Astrocyte (in vitro differentiated cells and primary cell): ENCODE results near the gene DIAPH1. TPM values are rescaled to one million over a fixed set of nuclear protein-coding genes. Genes with fewer than 3 reads are reported as not detected.

Experiments
- DNase-seq: peaks from one replicate; pipeline ENCODE4 v3.0.0-alpha.2; 2010; ENCODE audit warnings: low read depth
- FAIRE-seq: peaks from 2 replicates; lab custom pipeline; 2011; peaks lifted over from hg19 to GRCh38; lab: Jason Lieb, UNC
- H2AFZ ChIP-seq: 2 replicates; pipeline ENCODE4 v1.6.0; 2012; ENCODE audit warnings: low read depth, low read length, inconsistent platforms
- H3K27ac ChIP-seq: 2 replicates; pipeline ENCODE4 v1.5.1; 2011; ENCODE audit warnings: low read depth, low read length, inconsistent platforms
- H3K27me3 ChIP-seq: 2 replicates; pipeline ENCODE4 v1.6.0; 2011; ENCODE audit warnings: low read length, inconsistent platforms; ENCODE audit not compliant: insufficient read depth
- H3K36me3 ChIP-seq: 2 replicates; pipeline ENCODE4 v1.5.1; 2011; ENCODE audit warnings: low read length, inconsistent platforms; ENCODE audit not compliant: insufficient read depth
- H3K4me1 ChIP-seq: 2 replicates; pipeline ENCODE4 v1.5.1; 2011; ENCODE audit warnings: low read length, inconsistent platforms; ENCODE audit not compliant: insufficient read depth
- H3K4me2 ChIP-seq: 2 replicates; pipeline ENCODE4 v1.6.0; 2012; ENCODE audit warnings: low read length, inconsistent platforms
- H3K4me3 ChIP-seq: 2 replicates; pipeline ENCODE4 v1.5.1; 2011; ENCODE audit warnings: low read depth, mild to moderate bottlenecking, low read length, inconsistent platforms; ENCODE audit not compliant: insufficient read depth
- H3K79me2 ChIP-seq: 2 replicates; pipeline ENCODE4 v1.6.0; 2012; ENCODE audit warnings: mild to moderate bottlenecking, low read length, inconsistent platforms; ENCODE audit not compliant: insufficient read depth
- H3K9ac ChIP-seq: 2 replicates; pipeline ENCODE4 v1.6.0; 2012; ENCODE audit warnings: mild to moderate bottlenecking, low read length, inconsistent platforms
- H3K9me3 ChIP-seq: 2 replicates; pipeline ENCODE4 v1.5.1; 2012; ENCODE audit warnings: low read depth, mild to moderate bottlenecking, low read length, inconsistent platforms; ENCODE audit not compliant: insufficient read depth
- H4K20me1 ChIP-seq: 2 replicates; pipeline ENCODE4 v1.6.0; 2012; ENCODE audit warnings: low read length, inconsistent platforms; ENCODE audit not compliant: insufficient read depth
- H3K27ac Mint-ChIP-seq: one replicate; pipeline ENCODE4 v1.8.0; 2021; ENCODE audit warnings: mild to moderate bottlenecking, mixed read lengths; ENCODE audit not compliant: unreplicated experiment
- H3K27me3 Mint-ChIP-seq: one replicate; pipeline ENCODE4 v1.8.0; 2021; ENCODE audit warnings: low read depth, mixed read lengths; ENCODE audit not compliant: unreplicated experiment
- H3K36me3 Mint-ChIP-seq: one replicate; pipeline ENCODE4 v1.8.0; 2021; ENCODE audit warnings: low read depth, mixed read lengths; ENCODE audit not compliant: unreplicated experiment
- H3K4me1 Mint-ChIP-seq: one replicate; pipeline ENCODE4 v1.8.0; 2021; ENCODE audit warnings: low read depth, mixed read lengths; ENCODE audit not compliant: unreplicated experiment
- H3K4me3 Mint-ChIP-seq: one replicate; pipeline ENCODE4 v1.8.0; 2021; ENCODE audit warnings: mild to moderate bottlenecking, moderate library complexity, mixed read lengths; ENCODE audit not compliant: unreplicated experiment
- H3K9me3 Mint-ChIP-seq: one replicate; pipeline ENCODE4 v1.8.0; 2021; ENCODE audit warnings: mild to moderate bottlenecking, mixed read lengths; ENCODE audit not compliant: unreplicated experiment
- CTCF ChIP-seq: IDR thresholded peaks from 2 replicates; pipeline ENCODE4 v1.5.1; 2011; ENCODE audit warnings: low read depth, mild to moderate bottlenecking, inconsistent platforms, low read length, moderate library complexity; ENCODE audit not compliant: insufficient read depth
- EZH2 ChIP-seq: IDR thresholded peaks from 2 replicates; pipeline ENCODE4 v1.6.1; 2012; ENCODE audit warnings: mild to moderate bottlenecking, low read length, inconsistent platforms; ENCODE audit not compliant: insufficient read depth
- total RNA-seq: library from RNA; stranded (reverse); gene quantifications from 2 replicates; pipeline ENCODE4 v1.2.1, GENCODE V29; 2021

DIAPH1 gene
- total RNA-seq, 1 donor from 2014 or later, result 78.8 TPM

GRCh38 chr5:141507387-141508091, 111.3 kb downstream of the DIAPH1 start:
- Histone ChIP-seq H3K36me3 (peaks cover 23% of the 10 kb centered on the region), H4K20me1 (no peaks in the 10 kb centered on the region), H3K27me3 (no peaks in the 10 kb centered on the region), H3K9ac (peak overlapping the region; percentile 82), H3K4me3 (no peak overlapping the region), H3K4me1 (peaks cover 37% of the 10 kb centered on the region), H3K9me3 (no peaks in the 10 kb centered on the region), H3K79me2 (no peaks in the 10 kb centered on the region), H3K27ac (peak overlapping the region; percentile 80), H3K4me2 (peak overlapping the region; percentile 86), H2AFZ (no peak overlapping the region)
- H3K27ac Mint-ChIP-seq, result peak overlapping the region; percentile 98
- no peak for FAIRE-seq
- peaks cover 6% of the 10 kb centered on the region for H3K36me3 Mint-ChIP-seq
- no peak for TF ChIP-seq CTCF
- DNase-seq, result peak; percentile 85
- H3K4me1 Mint-ChIP-seq, result peaks cover 33% of the 10 kb centered on the region
- no peaks in the 10 kb centered on the region for H3K9me3 Mint-ChIP-seq
- H3K4me3 Mint-ChIP-seq, result peak overlapping the region; percentile 54
- H3K27me3 Mint-ChIP-seq, result no peaks in the 10 kb centered on the region

- FAIRE-seq, result no peak
- TF ChIP-seq EZH2 (no peak), CTCF (no peak)
- Histone ChIP-seq H2AFZ (no peak overlapping the region), H3K27ac (no peak overlapping the region), H3K4me3 (no peak overlapping the region), H3K27me3 (no peaks in the 10 kb centered on the region), H3K9me3 (no peaks in the 10 kb centered on the region), H3K36me3 (peaks cover 19% of the 10 kb centered on the region), H3K4me1 (peaks cover 32% of the 10 kb centered on the region), H3K9ac (peak overlapping the region; percentile 82), H3K4me2 (no peak overlapping the region), H4K20me1 (no peaks in the 10 kb centered on the region), H3K79me2 (no peaks in the 10 kb centered on the region)
- Mint-ChIP-seq H3K4me1 (peaks cover 28% of the 10 kb centered on the region), H3K27ac (peak overlapping the region; percentile 98), H3K4me3 (no peak overlapping the region), H3K9me3 (no peaks in the 10 kb centered on the region), H3K27me3 (no peaks in the 10 kb centered on the region), H3K36me3 (peaks cover 10% of the 10 kb centered on the region)
- no peak for DNase-seq
Measured at GRCh38 chr5:141506381-141507155, 112.2 kb downstream of the DIAPH1 start.
